GM23248 (cell line): ENCODE measurements around the gene RTTN. TPM values are rescaled to one million over a fixed set of nuclear protein-coding genes. Genes with fewer than 3 reads are reported as not detected.
A peak's percentile ranks its signal among the peaks of the same experiment; 100 is the strongest.

Source experiments
- DNase-seq: peaks from one replicate; pipeline ENCODE4 v3.0.0-alpha.2; 2015
- H2AFZ ChIP-seq: fragments of 200-600 bp; sonication (generic); 2 replicates; pipeline ENCODE4 v1.6.1; 2016; ENCODE audit warnings: antibody characterized with exemption
- H3F3A ChIP-seq: fragments of 200-600 bp; sonication (generic); 2 replicates; pipeline ENCODE4 v1.6.1; 2016; ENCODE audit warnings: mild to moderate bottlenecking, antibody characterized with exemption, mixed run types; ENCODE audit not compliant: insufficient read depth
- H3K27ac ChIP-seq: fragments of 200-600 bp; sonication (generic); 2 replicates; pipeline ENCODE4 v1.5.1; 2016; ENCODE audit warnings: mild to moderate bottlenecking
- H3K27me3 ChIP-seq: fragments of 200-600 bp; sonication (generic); replicated peaks from 2 replicates; pipeline ENCODE4 v1.6.1; 2016; ENCODE audit warnings: mild to moderate bottlenecking; ENCODE audit not compliant: insufficient read depth
- H3K36me3 ChIP-seq: fragments of 200-600 bp; sonication (generic); 2 replicates; pipeline ENCODE4 v1.6.1; 2016; ENCODE audit warnings: low read depth, mild to moderate bottlenecking
- H3K4me1 ChIP-seq: fragments of 200-600 bp; sonication (generic); 2 replicates; pipeline ENCODE4 v1.6.1; 2016; ENCODE audit warnings: mild to moderate bottlenecking; ENCODE audit not compliant: insufficient read depth
- H3K4me2 ChIP-seq: fragments of 200-600 bp; sonication (generic); one replicate; pipeline ENCODE4 v1.6.1; 2016; ENCODE audit warnings: mild to moderate bottlenecking; ENCODE audit not compliant: unreplicated experiment
- H3K4me3 ChIP-seq: fragments of 200-600 bp; sonication (generic); 2 replicates; pipeline ENCODE4 v1.5.1; 2016; ENCODE audit warnings: mild to moderate bottlenecking
- H3K79me2 ChIP-seq: fragments of 200-600 bp; sonication (generic); 2 replicates; pipeline ENCODE4 v1.6.1; 2016; ENCODE audit warnings: mild to moderate bottlenecking; ENCODE audit not compliant: insufficient read depth
- H3K9ac ChIP-seq: fragments of 200-600 bp; sonication (generic); 2 replicates; pipeline ENCODE4 v1.6.1; 2016; ENCODE audit warnings: mild to moderate bottlenecking
- H3K9me2 ChIP-seq: fragments of 200-600 bp; sonication (generic); 2 replicates; pipeline ENCODE4 v1.6.1; 2016; ENCODE audit warnings: mixed run types, mild to moderate bottlenecking, moderate library complexity; ENCODE audit not compliant: insufficient read depth
- H3K9me3 ChIP-seq: fragments of 200-600 bp; sonication (generic); one replicate; pipeline ENCODE4 v1.6.1; 2017; ENCODE audit warnings: low read depth
- H4K20me1 ChIP-seq: fragments of 200-600 bp; sonication (generic); 2 replicates; pipeline ENCODE4 v1.6.0; 2016; ENCODE audit not compliant: insufficient read depth
- EZH2 ChIP-seq: fragments of 200-600 bp; sonication (generic); IDR thresholded peaks from 2 replicates; pipeline ENCODE4 v1.6.1; 2018; ENCODE audit warnings: antibody characterized with exemption, mild to moderate bottlenecking; ENCODE audit not compliant: insufficient read depth, poor library complexity, severe bottlenecking
- EZH2phosphoT487 ChIP-seq: fragments of 200-600 bp; sonication (generic); IDR thresholded peaks from 2 replicates; pipeline ENCODE4 v1.6.1; 2018; ENCODE audit warnings: antibody characterized with exemption, moderate library complexity, mild to moderate bottlenecking, low read depth; ENCODE audit not compliant: insufficient read depth
- WGBS, 2 experiments: methylation state at CpG; one replicate each; pipeline ENCODE4 v1.1.6; 2015 to 2017; ENCODE audit warnings: low lambda C conversion rate in 2 of 2, low coverage in 1 of 2; ENCODE audit errors: missing lambda C conversion rate in 2 of 2; 5-methylcytosine and 5-hydroxymethylcytosine counted together
- in situ Hi-C: fragments of 300-500 bp; cut with MboI; formaldehyde crosslinking; loops from 2 replicates; pipeline ENCODE4 v1.15.0; 2020
- polyA plus RNA-seq: library from polyadenylated mRNA; unstranded; fragments of >200 nt; fragmentation: Nextera tagmentation; extraction: Ambion mirVana; gene quantifications from 2 replicates; pipeline ENCODE4 v1.2.1, GENCODE V29; 2016
- total RNA-seq: library from RNA; depleted of rRNA; stranded (reverse); fragments of >200 nt; shearing (Covaris generic); gene quantifications from 2 replicates; pipeline ENCODE4 v1.2.3, GENCODE V29; 2014

RTTN gene
- total and polyA plus RNA-seq, 2 experiments from 2014 or later = 12.4 to 19.3 TPM

GRCh38 chr18:69995774-69996173 lies 209.7 kb downstream of the RTTN start:
- no peak overlapping the region for H2AFZ ChIP-seq
- no peaks in the 10 kb centered on the region for H3K9me3 ChIP-seq
- no peak overlapping the region for H3K9ac ChIP-seq
- H3K79me2 ChIP-seq = no peaks in the 10 kb centered on the region
- no peak for DNase-seq
- no peaks in the 10 kb centered on the region for H3K27me3 ChIP-seq
- in situ Hi-C loops = no loop called here
- 75 to 80% methylated on average over 3 of the region's 3 CpGs for WGBS, 2 experiments
- H3F3A ChIP-seq = peaks cover 9% of the 10 kb centered on the region; the same call in 1 of the 2 replicates
- H3K27ac ChIP-seq = no peak overlapping the region
- TF ChIP-seq EZH2phosphoT487 (no peak), EZH2 (no peak)
- no peak overlapping the region for H3K4me3 ChIP-seq
- H3K4me1 ChIP-seq = no peaks in the 10 kb centered on the region
- no peak overlapping the region for H3K4me2 ChIP-seq
- peaks cover 27% of the 10 kb centered on the region for H3K36me3 ChIP-seq
- no peaks in the 10 kb centered on the region for H4K20me1 ChIP-seq
- H3K9me2 ChIP-seq = no peaks in the 10 kb centered on the region

- H3K9ac ChIP-seq = no peak overlapping the region
- peaks cover 9% of the 10 kb centered on the region; the same call in 1 of the 2 replicates for H3F3A ChIP-seq
- H3K4me1 ChIP-seq = no peaks in the 10 kb centered on the region
- no peak overlapping the region for H2AFZ ChIP-seq
- in situ Hi-C loops = no loop called here
- peaks cover 35% of the 10 kb centered on the region for H3K36me3 ChIP-seq
- H3K79me2 ChIP-seq = no peaks in the 10 kb centered on the region
- H3K9me2 ChIP-seq = no peaks in the 10 kb centered on the region
- H3K4me2 ChIP-seq = no peak overlapping the region
- H3K27me3 ChIP-seq = no peaks in the 10 kb centered on the region
- H4K20me1 ChIP-seq = no peaks in the 10 kb centered on the region
- TF ChIP-seq EZH2phosphoT487 (no peak), EZH2 (no peak)
- WGBS, 2 experiments = 7 to 14% methylated on average over 1 of the region's 1 CpG
- no peak overlapping the region for H3K4me3 ChIP-seq
- H3K9me3 ChIP-seq = no peaks in the 10 kb centered on the region
- peak; percentile 76 for DNase-seq
- H3K27ac ChIP-seq = no peak overlapping the region
Measured at GRCh38 chr18:69992776-69993175, 212.7 kb downstream of the RTTN start.

GRCh38 chr18:69987870-69988269 lies 217.6 kb downstream of the RTTN start:
- Histone ChIP-seq H3K4me2 (no peak overlapping the region), H3K36me3 (peaks cover 20% of the 10 kb centered on the region), H2AFZ (no peak overlapping the region), H3K4me3 (no peak overlapping the region), H3F3A (no peaks in the 10 kb centered on the region), H3K27me3 (no peaks in the 10 kb centered on the region), H3K79me2 (no peaks in the 10 kb centered on the region), H3K9me2 (no peaks in the 10 kb centered on the region), H3K27ac (no peak overlapping the region), H4K20me1 (no peaks in the 10 kb centered on the region), H3K9me3 (no peaks in the 10 kb centered on the region), H3K4me1 (no peaks in the 10 kb centered on the region), H3K9ac (no peak overlapping the region)
- DNase-seq = no peak
- TF ChIP-seq EZH2 = no peak
- TF ChIP-seq EZH2phosphoT487 = no peak
- in situ Hi-C loops = no loop called here
- 94 to 95% methylated on average over 1 of the region's 1 CpG for WGBS, 2 experiments

- no peaks in the 10 kb centered on the region for H3F3A ChIP-seq
- in situ Hi-C loops = no loop called here
- no peak overlapping the region for H3K4me3 ChIP-seq
- no peaks in the 10 kb centered on the region for H3K9me3 ChIP-seq
- no peaks in the 10 kb centered on the region for H3K27me3 ChIP-seq
- no peak for TF ChIP-seq EZH2phosphoT487
- no peak for TF ChIP-seq EZH2
- H3K4me1 ChIP-seq = no peaks in the 10 kb centered on the region
- no peaks in the 10 kb centered on the region for H4K20me1 ChIP-seq
- no peak for DNase-seq
- H3K36me3 ChIP-seq = peaks cover 20% of the 10 kb centered on the region
- no peak overlapping the region for H3K4me2 ChIP-seq
- H3K79me2 ChIP-seq = no peaks in the 10 kb centered on the region
- 94 to 96% methylated on average over 4 of the region's 4 CpGs for WGBS, 2 experiments
- H3K9me2 ChIP-seq = no peaks in the 10 kb centered on the region
- H3K9ac ChIP-seq = no peak overlapping the region
- no peak overlapping the region for H3K27ac ChIP-seq
- H2AFZ ChIP-seq = no peak overlapping the region
Measured at GRCh38 chr18:69985239-69985638, 220.2 kb downstream of the RTTN start.

GRCh38 chr18:69982417-69982816 lies 223.1 kb downstream of the RTTN start:
- 70 to 71% methylated on average over 4 of the region's 4 CpGs for WGBS, 2 experiments

More at GRCh38 chr18:69982417-69982816, 223.1 kb downstream of the RTTN start:
- TF ChIP-seq EZH2phosphoT487 = no peak
- no peak for TF ChIP-seq EZH2
- Histone ChIP-seq H3K27me3 (no peaks in the 10 kb centered on the region), H3K79me2 (no peaks in the 10 kb centered on the region), H3K9ac (no peak overlapping the region), H3K9me2 (no peaks in the 10 kb centered on the region), H3K4me3 (no peak overlapping the region), H2AFZ (no peak overlapping the region), H4K20me1 (no peaks in the 10 kb centered on the region), H3K4me2 (no peak overlapping the region), H3K4me1 (no peaks in the 10 kb centered on the region), H3K9me3 (no peaks in the 10 kb centered on the region), H3K27ac (no peak overlapping the region), H3K36me3 (0 out of 2 replicates have a peak, but pooled peaks cover 22% of the 10 kb centered on the region), H3F3A (no peaks in the 10 kb centered on the region)
- no peak for DNase-seq
- in situ Hi-C loops = no loop called here
